PFSK-1 (cell line): ENCODE measurements around the gene IRF2BP2.

ENCODE experiments used
- FOXP2 ChIP-seq: optimal IDR thresholded peaks from 2 replicates; pipeline ENCODE3; 2011; ENCODE audit warnings: borderline replicate concordance, control low read depth, inconsistent platforms; ENCODE audit not compliant: insufficient read depth; ENCODE audit errors: extremely low read length, extremely low read depth
- POLR2AphosphoS5 ChIP-seq: IDR thresholded peaks from 2 replicates; pipeline ENCODE4 v1.6.1; 2012; ENCODE audit warnings: low read depth, mild to moderate bottlenecking, control low read depth, low read length, moderate library complexity
- SIN3A ChIP-seq: IDR thresholded peaks from 2 replicates; pipeline ENCODE4 v1.6.1; 2012; ENCODE audit warnings: mild to moderate bottlenecking, low read length, moderate library complexity, borderline replicate concordance; ENCODE audit not compliant: insufficient read depth
- TAF1 ChIP-seq: IDR thresholded peaks from 2 replicates; pipeline ENCODE4 v1.6.1; 2012; ENCODE audit warnings: low read length, control low read depth, borderline replicate concordance; ENCODE audit not compliant: insufficient read depth
- TF ChIP-seq, protein P1 (sequence below), 2 experiments: IDR thresholded peaks; 2 replicates each; pipeline versions ENCODE4 v1.6.1 to v1.8.0; 2011 to 2012; ENCODE audit warnings: low read depth in 2 of 2, low read length in 2 of 2, control low read depth in 1 of 2, inconsistent platforms in 1 of 2, mild to moderate bottlenecking in 1 of 2, moderate library complexity in 1 of 2; ENCODE audit not compliant: insufficient read depth in 1 of 2

IRF2BP2 gene

GRCh38 chr1:234617131-234617985, 7.4 kb upstream of the IRF2BP2 start:
- TF ChIP-seq, protein P1, sequence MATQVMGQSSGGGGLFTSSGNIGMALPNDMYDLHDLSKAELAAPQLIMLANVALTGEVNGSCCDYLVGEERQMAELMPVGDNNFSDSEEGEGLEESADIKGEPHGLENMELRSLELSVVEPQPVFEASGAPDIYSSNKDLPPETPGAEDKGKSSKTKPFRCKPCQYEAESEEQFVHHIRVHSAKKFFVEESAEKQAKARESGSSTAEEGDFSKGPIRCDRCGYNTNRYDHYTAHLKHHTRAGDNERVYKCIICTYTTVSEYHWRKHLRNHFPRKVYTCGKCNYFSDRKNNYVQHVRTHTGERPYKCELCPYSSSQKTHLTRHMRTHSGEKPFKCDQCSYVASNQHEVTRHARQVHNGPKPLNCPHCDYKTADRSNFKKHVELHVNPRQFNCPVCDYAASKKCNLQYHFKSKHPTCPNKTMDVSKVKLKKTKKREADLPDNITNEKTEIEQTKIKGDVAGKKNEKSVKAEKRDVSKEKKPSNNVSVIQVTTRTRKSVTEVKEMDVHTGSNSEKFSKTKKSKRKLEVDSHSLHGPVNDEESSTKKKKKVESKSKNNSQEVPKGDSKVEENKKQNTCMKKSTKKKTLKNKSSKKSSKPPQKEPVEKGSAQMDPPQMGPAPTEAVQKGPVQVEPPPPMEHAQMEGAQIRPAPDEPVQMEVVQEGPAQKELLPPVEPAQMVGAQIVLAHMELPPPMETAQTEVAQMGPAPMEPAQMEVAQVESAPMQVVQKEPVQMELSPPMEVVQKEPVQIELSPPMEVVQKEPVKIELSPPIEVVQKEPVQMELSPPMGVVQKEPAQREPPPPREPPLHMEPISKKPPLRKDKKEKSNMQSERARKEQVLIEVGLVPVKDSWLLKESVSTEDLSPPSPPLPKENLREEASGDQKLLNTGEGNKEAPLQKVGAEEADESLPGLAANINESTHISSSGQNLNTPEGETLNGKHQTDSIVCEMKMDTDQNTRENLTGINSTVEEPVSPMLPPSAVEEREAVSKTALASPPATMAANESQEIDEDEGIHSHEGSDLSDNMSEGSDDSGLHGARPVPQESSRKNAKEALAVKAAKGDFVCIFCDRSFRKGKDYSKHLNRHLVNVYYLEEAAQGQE (IDR thresholded peaks at IDR 0.05; ENCODE audit: insufficient read depth in 1 of 2, low read depth in 2 of 2, low read length in 2 of 2), result no peak
- TF ChIP-seq FOXP2 (no peak), TAF1 (no peak), POLR2AphosphoS5 (no peak), SIN3A (no peak)

DNA sequence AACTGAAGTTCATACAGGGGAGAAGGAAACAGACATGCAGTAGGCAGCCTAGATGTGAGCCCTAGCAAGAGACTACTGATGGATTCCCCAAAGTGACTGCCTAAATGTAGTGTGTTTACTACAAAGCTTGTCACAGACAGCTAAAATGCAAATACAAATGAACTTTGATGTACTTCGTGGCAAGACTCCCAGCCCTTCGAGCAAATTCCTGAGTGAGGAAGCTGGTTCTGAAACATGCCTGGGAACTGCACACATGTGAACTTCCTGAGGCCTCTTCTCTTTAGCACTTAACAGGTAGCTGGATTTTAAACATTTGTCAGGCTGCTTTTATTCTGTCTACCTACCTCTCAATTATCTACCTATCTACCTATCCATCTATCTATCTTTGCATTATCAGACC, 6.7 kb upstream of the IRF2BP2 start:
- TF ChIP-seq, protein P1 (IDR thresholded peaks at IDR 0.05; ENCODE audit: insufficient read depth in 1 of 2, low read depth in 2 of 2, low read length in 2 of 2), result no peak
- TF ChIP-seq TAF1 (no peak), SIN3A (no peak), POLR2AphosphoS5 (no peak), FOXP2 (no peak)

- no peak for TF ChIP-seq POLR2AphosphoS5
- TF ChIP-seq, protein P1 (IDR thresholded peaks at IDR 0.05; ENCODE audit: insufficient read depth in 1 of 2, low read depth in 2 of 2, low read length in 2 of 2), result no peak
- no peak for TF ChIP-seq FOXP2
Observed at GRCh38 chr1:234614081-234614489, 4.1 kb upstream of the IRF2BP2 start.

DNA sequence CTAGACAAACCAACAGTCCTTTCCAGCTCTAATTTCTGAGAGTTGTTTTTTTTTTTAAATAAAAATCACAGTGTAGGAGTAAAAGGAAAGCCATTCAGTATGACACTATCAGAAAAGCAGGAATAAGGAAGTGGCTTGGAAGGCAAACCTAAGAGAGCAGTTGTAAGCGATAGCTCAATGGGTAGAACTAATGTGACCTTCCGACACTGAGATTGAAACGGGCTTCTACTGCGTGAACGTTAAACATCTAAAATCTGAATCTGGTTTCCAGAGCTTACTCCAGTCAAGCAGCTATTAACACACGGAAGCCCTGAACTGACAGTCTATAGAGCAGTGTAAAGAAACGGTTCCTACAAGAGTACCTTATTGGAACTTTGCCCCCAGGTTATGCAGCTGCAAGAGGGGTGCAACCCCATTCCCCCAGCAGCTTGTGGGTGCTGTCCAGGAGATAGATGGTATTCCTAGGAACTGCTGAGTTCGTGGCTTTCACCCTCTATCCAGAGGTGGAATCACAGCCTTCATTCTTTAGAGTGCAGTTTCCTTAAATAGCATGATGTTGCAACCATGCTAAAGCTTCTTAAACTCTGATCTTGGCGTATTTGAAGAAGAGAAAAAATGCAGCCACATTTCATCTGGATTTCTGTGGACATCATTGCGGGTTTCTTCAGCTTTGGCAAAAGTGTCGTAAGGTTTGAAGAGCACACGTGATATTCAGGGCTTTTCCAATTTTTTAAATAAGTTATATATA, 3.3 kb upstream of the IRF2BP2 start:
- no peak for TF ChIP-seq POLR2AphosphoS5
- TF ChIP-seq, protein P1 (IDR thresholded peaks at IDR 0.05; ENCODE audit: insufficient read depth in 1 of 2, low read depth in 2 of 2, low read length in 2 of 2), result 0 out of 4 replicates have a peak, but pooled peaks of 1 of the 2 experiments have one; percentile 44
- no peak for TF ChIP-seq TAF1
